HEK293T (cell line): ENCODE results near the gene SCUBE2.

Experiments
- CTCF ChIA-PET: fragments of 350-600 bp; formaldehyde crosslinking; extraction: SDS; loops from one replicate; lab custom pipeline; 2021; ENCODE audit warnings: antibody characterized with exemption, inconsistent platforms; lab: Yijun Ruan, JAX
- POLR2A ChIA-PET: fragments of 350-600 bp; formaldehyde crosslinking; extraction: SDS; loops from one replicate; lab custom pipeline; 2020; ENCODE audit warnings: antibody characterized with exemption, inconsistent platforms; lab: Yijun Ruan, JAX
- DNase-seq: peaks from one replicate; pipeline ENCODE4 v3.0.0; 2012; ENCODE audit warnings: mixed read lengths; ENCODE audit errors: extremely low spot score
- ARNT ChIP-seq: fragments of 450-650 bp; IDR thresholded peaks from 2 replicates; pipeline ENCODE4 v1.6.1; 2017; ENCODE audit warnings: mild to moderate bottlenecking
- BHLHE40 ChIP-seq: fragments of 450-650 bp; IDR thresholded peaks from 2 replicates; pipeline ENCODE4 v1.6.1; 2016; ENCODE audit warnings: mild to moderate bottlenecking, moderate library complexity, borderline replicate concordance
- CTBP1 ChIP-seq: fragments of 450-650 bp; IDR thresholded peaks from 2 replicates; pipeline ENCODE4 v1.6.1; 2016; ENCODE audit warnings: borderline replicate concordance
- ELF4 ChIP-seq: fragments of 450-650 bp; IDR thresholded peaks from 2 replicates; pipeline ENCODE4 v1.6.1; 2017; ENCODE audit warnings: antibody characterized with exemption
- FOXA1 ChIP-seq: fragments of 450-650 bp; IDR thresholded peaks from 2 replicates; pipeline ENCODE4 v1.6.1; 2016; ENCODE audit warnings: mild to moderate bottlenecking
- FOXK2 ChIP-seq: fragments of 450-650 bp; IDR thresholded peaks from 2 replicates; pipeline ENCODE4 v1.6.1; 2016; ENCODE audit warnings: mild to moderate bottlenecking
- FOXM1 ChIP-seq: fragments of 450-650 bp; IDR thresholded peaks from 2 replicates; pipeline ENCODE4 v1.6.1; 2017; ENCODE audit warnings: mild to moderate bottlenecking, borderline replicate concordance
- HDGF ChIP-seq: fragments of 450-650 bp; IDR thresholded peaks from 2 replicates; pipeline ENCODE4 v1.6.1; 2017; ENCODE audit warnings: antibody characterized with exemption, borderline replicate concordance
- L3MBTL2 ChIP-seq: fragments of 450-650 bp; conservative IDR thresholded peaks from 2 replicates; pipeline ENCODE4 v1.6.1; 2016; ENCODE audit warnings: mild to moderate bottlenecking
- LEF1 ChIP-seq: fragments of 450-650 bp; IDR thresholded peaks from 2 replicates; pipeline ENCODE4 v1.6.1; 2017; ENCODE audit warnings: mild to moderate bottlenecking, borderline replicate concordance
- NFRKB ChIP-seq: fragments of 450-650 bp; IDR thresholded peaks from 2 replicates; pipeline ENCODE4 v1.6.1; 2016; ENCODE audit warnings: mild to moderate bottlenecking, moderate library complexity
- SP1 ChIP-seq: fragments of 450-650 bp; IDR thresholded peaks from 2 replicates; pipeline ENCODE4 v1.6.1; 2017
- SUZ12 ChIP-seq: fragments of 450-650 bp; IDR thresholded peaks from 2 replicates; pipeline ENCODE4 v1.6.1; 2016; ENCODE audit warnings: mild to moderate bottlenecking
- TARDBP ChIP-seq: fragments of 450-650 bp; IDR thresholded peaks from 2 replicates; pipeline ENCODE4 v1.6.1; 2016
- ZNF384 ChIP-seq: fragments of 450-650 bp; IDR thresholded peaks from 2 replicates; pipeline ENCODE4 v1.6.1; 2016
- TF ChIP-seq, protein P1 (sequence below): fragments of 450-650 bp; IDR thresholded peaks from 2 replicates; pipeline ENCODE4 v1.6.1; 2016

Gene SCUBE2

DNA sequence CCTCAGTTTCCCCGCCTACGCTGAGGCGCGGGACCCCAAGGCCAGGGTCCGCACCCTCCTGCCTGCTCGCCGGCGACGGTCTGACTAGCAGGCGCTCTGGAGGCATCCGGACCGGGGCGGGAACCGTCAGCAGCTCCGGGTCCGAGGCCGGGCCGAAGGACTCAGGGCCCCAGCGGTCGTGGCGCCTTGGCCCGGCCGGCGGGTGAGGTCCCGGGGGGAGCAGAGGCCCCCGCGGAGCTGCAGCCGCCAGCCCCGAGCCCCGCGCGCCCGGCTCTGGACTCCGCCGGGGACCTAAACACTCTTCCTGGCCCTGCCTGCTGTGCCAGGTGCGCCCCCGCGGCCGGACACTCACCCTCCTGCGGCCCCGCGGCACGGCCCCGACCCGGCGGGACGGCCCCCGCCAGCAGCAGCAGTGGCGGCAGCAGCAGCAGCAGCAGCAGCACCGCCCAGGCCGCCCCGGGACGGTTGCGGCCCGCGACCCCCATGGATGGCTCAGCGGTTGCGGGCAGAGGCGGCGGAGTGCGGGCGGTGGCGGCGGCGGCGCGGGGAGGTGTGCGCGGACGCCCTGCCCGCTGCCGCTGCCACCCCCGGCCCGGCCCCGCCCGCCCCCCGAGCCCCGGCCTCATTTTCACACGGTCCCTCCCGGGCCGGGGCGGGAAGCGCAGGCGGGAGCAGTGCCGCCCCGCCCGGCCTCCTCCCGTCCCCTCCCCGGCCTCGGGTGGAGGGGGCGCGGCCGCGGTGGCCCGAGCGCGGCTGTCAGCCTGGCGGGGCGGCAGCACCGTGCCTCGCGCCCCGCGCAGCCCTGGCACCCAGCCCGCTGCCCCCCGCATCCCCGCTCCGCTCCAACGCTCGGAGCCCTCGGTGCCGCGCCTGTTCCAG lies at the start of gene SCUBE2:
TSS of gene SCUBE2 (minus strand) at position 556 of the 879 bp plus-strand sequence. CDS start at position 485, 71 bp downstream.
- TF ChIP-seq CTBP1 = no peak
- no peak for TF ChIP-seq ELF4
- TF ChIP-seq SUZ12 = no peak
- no peak for TF ChIP-seq FOXM1
- TF ChIP-seq L3MBTL2 = no peak
- TF ChIP-seq FOXA1 = no peak
- TF ChIP-seq FOXK2 = no peak
- no peak for TF ChIP-seq LEF1
- TF ChIP-seq, protein P1, sequence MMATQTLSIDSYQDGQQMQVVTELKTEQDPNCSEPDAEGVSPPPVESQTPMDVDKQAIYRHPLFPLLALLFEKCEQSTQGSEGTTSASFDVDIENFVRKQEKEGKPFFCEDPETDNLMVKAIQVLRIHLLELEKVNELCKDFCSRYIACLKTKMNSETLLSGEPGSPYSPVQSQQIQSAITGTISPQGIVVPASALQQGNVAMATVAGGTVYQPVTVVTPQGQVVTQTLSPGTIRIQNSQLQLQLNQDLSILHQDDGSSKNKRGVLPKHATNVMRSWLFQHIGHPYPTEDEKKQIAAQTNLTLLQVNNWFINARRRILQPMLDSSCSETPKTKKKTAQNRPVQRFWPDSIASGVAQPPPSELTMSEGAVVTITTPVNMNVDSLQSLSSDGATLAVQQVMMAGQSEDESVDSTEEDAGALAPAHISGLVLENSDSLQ = no peak
- no peak for TF ChIP-seq ARNT
- no peak for TF ChIP-seq SP1
- no peak for TF ChIP-seq TARDBP
- TF ChIP-seq BHLHE40 = no peak
- TF ChIP-seq HDGF = no peak
- TF ChIP-seq ZNF384 = no peak
- no peak for TF ChIP-seq NFRKB
- POLR2A ChIA-PET = no interaction called here
- CTCF ChIA-PET = no interaction called here
- DNase-seq = no peak

DNA sequence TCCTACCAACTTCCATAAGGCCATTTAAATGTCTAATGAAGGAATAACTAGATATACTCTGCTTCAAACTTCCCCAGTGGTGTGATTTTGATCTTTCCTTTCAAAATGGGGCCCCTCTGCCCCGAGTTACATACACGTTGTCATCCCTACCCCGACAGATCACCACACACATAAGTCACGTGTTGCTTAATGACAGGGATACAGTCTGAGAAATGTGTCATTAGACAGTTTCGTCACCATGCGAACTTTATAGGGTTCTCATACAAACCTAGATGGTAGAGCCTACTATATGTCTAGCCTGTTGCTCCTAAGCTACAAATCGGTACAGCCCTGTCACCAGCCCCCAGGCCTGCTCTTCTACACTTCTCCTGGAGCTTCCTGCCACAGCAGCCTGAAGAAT lies 49.8 kb upstream of the SCUBE2 start:
- TF ChIP-seq FOXM1 (no peak), TARDBP (no peak), L3MBTL2 (no peak), ARNT (no peak), HDGF (no peak), CTBP1 (no peak), LEF1 (no peak), SUZ12 (no peak), ZNF384 (no peak)
- TF ChIP-seq, protein P1 = no peak
- ChIA-PET POLR2A (no interaction called here), CTCF (no interaction called here)
- no peak for DNase-seq

DNA sequence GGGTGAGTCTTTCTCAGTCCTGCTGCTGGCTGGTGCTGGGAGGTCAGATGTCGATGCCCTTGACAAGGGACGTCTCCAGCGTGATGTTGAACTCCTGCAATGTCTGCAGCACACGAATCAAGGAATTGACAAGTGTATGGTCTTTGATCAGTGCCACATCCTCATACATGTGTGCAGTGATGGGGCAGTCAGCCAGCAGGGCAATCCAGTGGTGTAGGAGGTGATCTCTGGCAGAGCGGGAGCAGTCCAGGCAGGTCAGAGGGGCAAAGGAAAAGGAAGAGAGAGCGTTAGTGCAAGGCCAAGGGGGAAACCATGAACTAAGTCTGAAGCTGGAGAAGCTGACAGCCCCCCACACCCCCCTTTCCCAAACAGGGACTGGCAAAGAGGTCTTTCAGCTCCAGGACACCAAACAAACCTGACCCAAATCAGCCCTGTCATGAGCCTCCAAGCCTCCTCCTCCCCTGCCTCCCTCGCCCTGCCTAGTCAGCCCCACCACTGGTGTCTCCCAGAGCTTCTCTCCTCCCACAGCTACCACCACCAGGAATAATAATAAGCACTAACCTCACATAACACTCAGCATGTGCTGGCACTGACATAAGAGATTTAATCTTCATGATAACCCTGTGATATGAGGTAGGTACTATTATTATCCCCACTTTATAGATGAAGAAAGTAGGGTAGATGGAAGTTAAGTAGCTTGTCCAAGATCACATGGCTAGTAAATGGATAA lies 48.4 kb upstream of the SCUBE2 start:
- POLR2A ChIA-PET = interaction anchor here (1.3 to 1.4 kb wide), 2 partner anchors 125 to 320 kb away, joined by 3 to 5 read pairs; partner anchors contain the start of gene DENND5A
- DNase-seq = no peak

DNA sequence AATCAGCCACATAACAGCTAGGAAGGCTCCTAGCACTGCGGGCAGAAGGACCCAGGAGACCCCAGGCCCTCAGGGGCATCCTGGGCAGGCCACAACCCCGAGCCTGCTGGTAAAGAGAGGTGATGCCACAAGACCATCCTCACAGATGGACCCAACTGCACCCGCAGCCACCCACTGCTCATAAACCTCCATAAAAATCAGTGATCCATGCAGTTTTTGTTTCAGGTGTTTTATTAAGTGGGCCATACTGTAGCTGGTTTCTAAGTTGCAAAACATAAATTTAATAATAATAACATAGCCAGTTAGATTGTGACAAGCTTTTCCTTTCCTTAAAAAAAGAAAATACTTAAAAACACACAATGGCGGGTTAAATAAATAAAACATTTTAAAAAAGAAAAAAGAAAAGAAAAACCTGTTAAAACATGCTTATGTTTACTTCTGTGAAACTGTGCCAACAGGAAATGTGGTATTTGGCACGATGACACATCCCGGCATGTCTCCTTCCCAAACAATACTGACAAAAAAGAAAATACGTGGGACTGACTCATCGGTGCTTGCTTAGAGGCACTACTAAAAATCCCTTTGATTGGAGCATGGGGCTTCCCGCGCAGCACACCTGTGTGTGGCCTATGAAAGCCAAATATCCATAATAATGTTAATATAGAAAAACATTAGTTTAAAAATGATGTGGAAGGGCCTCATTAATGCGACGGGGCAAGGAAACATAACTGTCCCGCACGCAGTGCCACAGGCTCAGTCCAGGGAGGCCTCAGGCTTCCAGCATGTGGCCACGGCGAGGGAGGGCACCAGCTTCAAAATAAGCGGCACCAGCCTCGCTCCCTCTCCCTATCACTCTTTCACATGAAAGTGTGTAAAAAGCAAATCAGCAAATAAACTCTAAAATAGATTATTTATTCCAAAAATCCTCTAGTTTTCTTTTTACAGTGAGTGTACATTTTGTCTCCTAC lies 47.5 kb upstream of the SCUBE2 start:
- ChIA-PET CTCF (interaction anchor here (1.1 to 1.9 kb wide), 3 partner anchors 10 to 179 kb away, joined by 3 to 25 read pairs (median 5); no protein-coding TSS in a partner anchor), POLR2A (interaction anchor here (1.4 kb wide), 1 partner anchor 126 kb away, joined by 3 read pairs; the partner anchor contains the start of gene DENND5A)
- no peak for TF ChIP-seq FOXM1
- TF ChIP-seq SUZ12 = no peak
- no peak for TF ChIP-seq L3MBTL2
- no peak for TF ChIP-seq FOXA1
- no peak for TF ChIP-seq HDGF
- TF ChIP-seq SP1 = no peak
- no peak for TF ChIP-seq FOXK2
- TF ChIP-seq TARDBP = no peak
- TF ChIP-seq LEF1 = no peak
- TF ChIP-seq, protein P1 = no peak
- TF ChIP-seq ELF4 = no peak
- TF ChIP-seq ZNF384 = no peak
- TF ChIP-seq BHLHE40 = no peak
- no peak for TF ChIP-seq NFRKB
- TF ChIP-seq ARNT = no peak
- no peak for DNase-seq

More for the DNA sequence above, 48.4 kb upstream of the SCUBE2 start:
- no peak for TF ChIP-seq ZNF384
- TF ChIP-seq BHLHE40 = no peak
- TF ChIP-seq FOXK2 = no peak
- no peak for TF ChIP-seq HDGF
- no peak for TF ChIP-seq ARNT
- no peak for TF ChIP-seq SP1
- TF ChIP-seq FOXM1 = no peak
- TF ChIP-seq CTBP1 = no peak
- no peak for TF ChIP-seq TARDBP
- TF ChIP-seq ELF4 = no peak
- CTCF ChIA-PET = interaction anchor here (1.0 kb wide), 1 partner anchor 40 kb away, joined by 3 read pairs; no protein-coding TSS in a partner anchor

DNA sequence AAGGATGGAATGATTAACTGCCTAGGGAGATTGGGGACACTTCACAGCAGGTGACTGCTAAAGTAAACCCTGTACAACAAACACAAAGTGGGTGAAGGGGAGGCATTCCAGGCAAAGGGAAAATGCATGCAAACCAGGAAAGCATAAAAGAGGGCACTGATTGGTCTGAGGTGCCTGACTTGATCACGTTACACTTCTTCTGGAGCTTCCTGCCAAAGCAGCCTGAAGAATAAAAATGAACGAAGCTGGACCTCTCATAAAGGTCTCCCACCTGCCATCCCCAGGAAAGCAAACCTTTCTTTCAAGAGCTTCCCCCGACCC lies 46.7 kb upstream of the SCUBE2 start:
- DNase-seq = no peak
- ChIA-PET POLR2A (interaction anchor here (1.0 kb wide), 1 partner anchor 321 kb away, joined by 5 read pairs; no protein-coding TSS in a partner anchor), CTCF (interaction anchor here (0.5 to 1.9 kb wide), 16 partner anchors 9 to 542 kb away, joined by 3 to 25 read pairs (median 4); no protein-coding TSS in a partner anchor)
- TF ChIP-seq LEF1 (no peak), FOXK2 (no peak), FOXM1 (no peak), BHLHE40 (no peak), ZNF384 (no peak), FOXA1 (no peak), ELF4 (no peak)
